Fibroblast of upper back skin (primary cell): ENCODE data around the gene TFR2.
A peak's percentile ranks its signal among the peaks of the same experiment; 100 is the strongest.

Experiments
- DNase-seq: peaks from one replicate; pipeline ENCODE4 v3.0.0-alpha.2; 2013

The TFR2 gene

DNA sequence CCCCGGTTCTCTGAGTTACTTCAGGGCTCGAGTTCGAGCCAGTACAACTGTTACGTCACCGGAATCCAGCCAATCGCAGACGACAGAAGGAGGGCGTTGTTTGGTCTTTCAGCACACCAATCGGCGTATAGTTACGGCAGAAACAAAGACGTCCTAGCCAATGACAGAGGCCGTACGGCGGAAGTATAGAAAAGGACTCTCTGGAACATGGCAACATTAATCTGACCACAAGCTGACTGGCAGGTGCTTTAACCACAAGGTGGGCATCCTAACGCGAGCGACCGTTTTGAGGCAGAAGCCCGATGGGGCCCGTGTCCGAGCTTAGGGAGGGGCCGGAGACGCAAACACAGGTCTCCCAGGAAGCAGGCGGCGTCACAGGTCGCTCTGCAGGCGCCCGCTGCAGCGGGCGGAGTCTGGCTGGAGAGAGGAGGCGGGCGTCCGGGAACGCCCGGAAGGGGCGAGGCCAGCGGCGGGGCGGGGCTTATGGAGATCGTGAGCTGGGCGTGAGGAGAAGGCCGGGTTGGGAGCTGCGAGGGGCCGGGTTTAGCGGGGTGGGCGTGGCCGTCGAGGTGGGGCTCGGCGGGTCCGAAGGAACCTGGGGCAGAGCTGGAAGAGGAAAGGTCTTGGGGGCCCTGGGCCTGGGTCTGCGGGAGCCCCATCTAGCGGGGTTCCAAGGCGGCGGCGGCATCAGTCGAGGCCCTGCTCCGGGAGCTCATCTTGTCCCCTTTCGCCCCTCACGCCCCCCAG lies 29.2 kb downstream of the TFR2 start, which contains the start of gene MOSPD3:
Gene MOSPD3 (plus strand): TSS at position 558 of the 747 bp plus-strand sequence. CDS start 252 bp downstream, outside the sequence.
- DNase-seq: peak; percentile 99

DNA sequence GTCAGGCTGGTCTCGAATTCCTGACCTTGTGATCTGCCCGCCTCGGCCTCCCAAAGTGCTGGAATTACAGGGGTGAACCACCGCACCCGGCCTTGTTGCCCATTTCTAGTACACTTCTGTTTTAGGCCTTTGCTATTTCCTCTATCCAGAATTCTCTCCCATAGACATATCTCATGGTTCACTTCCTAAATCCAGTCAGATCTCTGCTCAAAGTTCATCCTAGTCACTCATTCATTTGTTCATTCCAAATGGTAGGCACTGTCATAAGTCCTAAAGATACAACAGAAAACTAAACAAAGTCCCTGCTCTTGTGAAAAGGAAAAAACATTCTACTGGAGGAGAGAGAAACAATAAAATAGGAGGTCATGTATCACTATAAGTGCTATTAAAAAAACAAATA lies 31.4 kb downstream of the TFR2 start:
- no peak for DNase-seq

DNA sequence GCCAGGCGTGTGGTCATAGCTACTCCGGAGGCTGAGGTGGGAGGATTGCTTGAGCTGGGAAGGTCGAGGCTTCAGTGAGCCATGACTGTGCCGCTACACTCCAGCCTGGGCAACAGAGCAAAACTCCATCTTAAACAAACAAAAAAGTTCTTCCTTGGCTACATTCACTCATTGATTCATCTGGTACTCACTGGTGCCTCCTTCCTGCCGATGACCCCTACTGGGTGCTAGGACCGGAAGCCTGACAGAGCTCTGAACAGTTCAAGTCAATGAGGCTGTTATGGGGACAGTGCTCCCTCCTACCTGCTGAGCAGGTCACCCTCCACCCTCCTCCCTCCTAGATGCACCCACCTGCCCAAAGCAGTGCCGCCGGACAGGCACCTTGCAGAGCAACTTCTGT lies 34.2 kb downstream of the TFR2 start:
- no peak for DNase-seq

DNA sequence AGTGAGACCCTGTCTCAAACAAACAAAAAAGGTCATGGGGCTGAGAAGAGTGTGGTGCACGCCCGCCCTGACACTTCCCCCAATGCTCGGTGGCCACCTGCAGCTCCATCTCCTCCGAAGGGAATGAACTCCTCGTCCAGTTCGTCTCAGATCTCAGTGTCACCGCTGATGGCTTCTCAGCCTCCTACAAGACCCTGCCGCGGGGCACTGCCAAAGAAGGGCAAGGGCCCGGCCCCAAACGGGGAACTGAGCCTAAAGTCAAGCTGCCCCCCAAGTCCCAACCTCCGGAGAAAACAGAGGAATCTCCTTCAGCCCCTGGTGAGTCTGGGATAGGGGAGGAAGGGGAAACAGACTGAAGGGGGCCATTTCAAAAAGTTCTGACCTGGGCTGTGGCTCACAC lies 35.0 kb downstream of the TFR2 start:
- DNase-seq: no peak

DNA sequence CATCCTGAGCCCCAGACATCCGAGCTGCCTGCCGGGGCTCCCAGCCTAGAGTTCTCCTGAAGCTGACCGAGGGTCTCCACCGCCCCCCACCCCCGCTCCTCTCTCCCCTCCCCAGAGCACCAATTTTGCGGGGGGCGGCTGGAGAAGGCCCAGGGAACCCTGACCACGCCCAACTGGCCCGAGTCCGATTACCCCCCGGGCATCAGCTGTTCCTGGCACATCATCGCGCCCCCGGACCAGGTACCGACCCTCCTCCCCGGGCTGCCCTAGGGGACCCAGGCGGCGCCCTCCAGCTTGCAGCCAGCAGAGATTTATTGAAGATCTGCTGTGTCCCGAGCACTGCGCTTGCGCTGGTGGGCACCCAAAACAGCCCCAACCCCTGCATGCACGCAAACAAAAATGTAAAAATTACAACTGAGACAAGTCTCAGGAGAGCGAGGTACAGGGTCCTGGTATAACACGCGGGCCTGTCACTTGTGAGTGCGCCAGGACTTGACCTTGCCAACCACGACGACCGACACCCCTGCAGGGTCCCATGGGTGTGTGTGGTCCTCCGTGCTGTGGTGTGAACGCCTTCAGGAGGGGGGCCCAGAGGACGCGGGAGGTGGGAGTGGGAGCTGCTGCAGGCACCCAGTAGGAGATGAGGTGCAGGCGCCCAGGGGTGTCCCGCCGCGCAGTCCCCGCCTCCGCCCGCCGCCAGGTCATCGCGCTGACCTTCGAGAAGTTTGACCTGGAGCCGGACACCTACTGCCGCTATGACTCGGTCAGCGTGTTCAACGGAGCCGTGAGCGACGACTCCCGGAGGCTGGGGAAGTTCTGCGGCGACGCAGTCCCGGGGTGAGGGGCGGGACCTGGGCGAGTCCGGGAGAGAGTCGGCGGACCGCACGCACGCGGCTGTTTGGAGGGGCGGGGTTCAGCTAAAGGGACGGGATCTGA lies 36.1 kb downstream of the TFR2 start:
- DNase-seq: no peak

DNA sequence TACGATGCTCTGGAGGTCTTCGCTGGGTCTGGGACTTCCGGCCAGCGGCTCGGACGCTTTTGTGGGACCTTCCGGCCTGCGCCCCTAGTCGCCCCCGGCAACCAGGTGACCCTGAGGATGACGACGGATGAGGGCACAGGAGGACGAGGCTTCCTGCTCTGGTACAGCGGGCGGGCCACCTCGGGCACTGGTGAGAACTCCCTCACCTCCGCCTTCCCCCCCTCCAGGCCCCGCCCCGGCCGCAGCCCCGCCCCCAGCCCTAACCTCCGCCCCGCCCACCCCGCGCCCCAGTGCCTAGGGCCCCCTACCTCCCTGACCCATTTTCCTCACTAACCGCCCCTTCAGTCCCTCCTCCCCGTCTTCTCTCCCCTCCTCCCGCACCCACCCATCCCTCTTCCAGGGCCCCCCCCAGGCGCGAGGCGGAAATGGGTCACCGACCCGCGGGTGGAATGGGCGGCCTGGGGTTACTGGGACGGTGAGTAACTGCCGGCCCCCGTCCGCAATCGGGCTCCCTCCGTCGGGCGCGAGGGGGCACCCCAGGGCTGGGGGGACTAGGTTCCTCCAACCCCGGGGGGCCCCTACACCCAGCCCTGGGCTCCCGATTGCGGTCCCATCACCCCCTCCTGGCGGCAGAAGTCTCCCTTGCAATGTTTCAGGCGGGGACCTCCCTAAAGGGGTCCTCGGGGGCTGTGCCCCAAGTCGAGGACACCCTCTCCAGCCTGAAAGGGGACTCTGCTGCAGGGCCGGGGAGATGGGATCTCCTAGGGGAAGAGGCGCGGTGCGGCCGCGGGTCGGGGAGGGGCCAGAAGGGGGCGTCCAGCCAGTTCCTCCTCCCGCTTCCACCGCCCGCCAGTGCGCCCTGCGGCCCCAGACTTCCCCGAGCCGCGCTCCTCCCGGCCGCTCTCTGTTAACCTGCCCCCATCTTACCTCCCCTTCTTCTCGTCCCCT lies 37.0 kb downstream of the TFR2 start:
- peak; percentile 85 for DNase-seq

DNA sequence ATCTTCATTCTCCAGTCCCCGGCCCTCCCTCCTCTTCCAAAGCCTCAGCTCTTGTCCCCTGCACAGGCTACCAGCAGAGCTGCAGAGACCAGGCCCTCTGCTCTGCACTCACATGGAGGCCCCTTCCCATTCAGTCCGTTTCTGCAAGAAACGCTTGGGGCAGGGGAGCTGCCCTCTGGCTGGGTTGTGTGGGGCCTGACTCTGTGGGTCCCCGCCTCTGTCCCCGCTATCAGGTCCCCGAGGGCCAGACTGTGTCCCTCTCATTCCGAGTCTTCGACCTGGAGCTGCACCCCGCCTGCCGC lies 37.7 kb downstream of the TFR2 start:
- peak; percentile 47 for DNase-seq

DNA sequence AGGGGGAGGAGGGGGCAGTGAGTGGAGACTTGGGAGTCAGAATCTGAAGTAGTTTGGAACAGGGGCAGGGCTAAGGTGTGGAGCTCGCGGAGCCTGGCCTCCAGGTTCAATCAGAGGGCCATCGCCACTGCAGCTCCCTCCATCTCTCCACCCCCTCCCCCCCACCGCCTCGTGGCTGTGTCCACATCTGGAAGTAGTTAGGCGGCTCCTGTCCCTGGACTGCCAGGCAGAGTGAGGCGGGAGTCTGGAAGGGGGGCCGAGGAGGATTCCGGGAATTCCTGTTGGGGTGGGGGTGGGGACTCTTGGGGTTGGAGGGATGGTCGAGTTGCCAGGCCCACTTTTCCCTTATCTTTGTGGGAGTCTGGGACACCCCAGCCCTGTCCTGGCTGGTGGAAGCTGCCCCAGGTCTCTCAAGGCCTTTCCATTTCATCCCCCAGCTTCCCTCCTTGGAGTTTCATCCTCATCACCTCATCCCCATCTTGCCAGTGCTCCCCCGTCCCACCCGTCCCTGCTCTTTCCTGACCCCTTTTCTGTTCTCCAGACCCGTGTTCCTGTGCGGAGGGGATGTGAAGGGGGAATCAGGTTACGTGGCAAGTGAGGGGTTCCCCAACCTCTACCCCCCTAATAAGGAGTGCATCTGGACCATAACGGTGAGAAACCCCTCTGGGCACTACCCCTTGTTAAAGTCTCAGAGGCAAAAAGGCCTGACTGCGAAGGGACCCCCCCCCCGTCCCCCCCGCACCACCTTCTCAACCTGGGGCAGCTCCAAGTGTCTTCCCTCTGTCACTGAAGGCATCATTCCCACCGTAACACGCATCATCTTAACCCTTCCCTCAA lies 38.2 kb downstream of the TFR2 start:
- peak; percentile 97 for DNase-seq

DNA sequence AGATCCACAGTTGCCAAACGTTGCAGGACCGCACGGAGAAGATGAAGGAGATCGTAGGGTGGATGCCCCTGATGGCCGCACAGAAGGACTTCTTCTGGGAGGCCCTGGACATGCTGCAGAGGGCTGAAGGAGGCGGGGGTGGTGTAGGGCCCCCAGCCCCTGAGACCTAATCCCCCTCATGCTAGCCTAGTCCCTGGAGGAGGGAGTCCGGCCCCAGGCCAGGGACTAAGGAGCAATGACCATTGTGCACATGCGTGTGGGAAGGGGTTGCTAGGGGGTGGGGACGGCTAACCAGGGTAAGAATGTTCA lies 40.7 kb downstream of the TFR2 start:
- no peak for DNase-seq

DNA sequence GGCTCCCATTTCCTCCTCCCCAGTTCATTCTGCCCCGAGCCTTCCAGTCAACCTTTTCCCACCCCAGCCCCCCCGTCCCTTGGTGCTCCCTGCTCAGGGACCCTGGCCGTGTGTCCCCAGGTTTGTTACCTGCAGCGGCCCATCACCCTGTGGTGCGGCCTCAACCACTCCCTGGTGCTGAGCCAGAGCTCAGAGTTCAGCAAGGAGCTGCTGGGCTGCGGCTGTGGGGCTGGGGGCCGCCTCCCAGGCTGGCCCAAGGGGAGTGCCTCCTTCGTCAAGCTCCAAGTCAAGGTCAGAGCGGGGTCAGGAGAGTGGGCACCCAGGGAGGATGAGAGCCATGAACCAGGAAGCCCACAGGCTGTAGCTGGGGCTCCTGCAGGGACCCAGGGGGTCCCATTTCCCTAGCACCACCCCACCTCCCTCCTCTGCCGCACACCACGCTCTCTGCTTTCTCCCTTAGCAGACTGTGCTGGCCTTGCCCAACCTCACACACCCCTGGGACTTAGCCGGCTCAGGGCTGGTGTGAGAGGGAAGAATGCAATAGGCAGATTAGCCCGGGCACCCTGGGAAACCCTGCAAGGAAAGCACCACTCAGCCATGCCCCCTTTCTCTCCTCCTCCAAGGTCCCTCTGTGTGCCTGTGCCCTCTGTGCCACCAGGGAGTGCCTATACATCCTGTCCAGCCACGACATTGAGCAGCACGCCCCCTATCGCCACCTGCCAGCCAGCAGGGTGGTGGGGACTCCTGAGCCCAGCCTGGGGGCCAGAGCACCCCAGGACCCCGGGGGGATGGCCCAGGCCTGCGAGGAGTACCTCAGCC lies 41.2 kb downstream of the TFR2 start:
- DNase-seq: no peak

DNA sequence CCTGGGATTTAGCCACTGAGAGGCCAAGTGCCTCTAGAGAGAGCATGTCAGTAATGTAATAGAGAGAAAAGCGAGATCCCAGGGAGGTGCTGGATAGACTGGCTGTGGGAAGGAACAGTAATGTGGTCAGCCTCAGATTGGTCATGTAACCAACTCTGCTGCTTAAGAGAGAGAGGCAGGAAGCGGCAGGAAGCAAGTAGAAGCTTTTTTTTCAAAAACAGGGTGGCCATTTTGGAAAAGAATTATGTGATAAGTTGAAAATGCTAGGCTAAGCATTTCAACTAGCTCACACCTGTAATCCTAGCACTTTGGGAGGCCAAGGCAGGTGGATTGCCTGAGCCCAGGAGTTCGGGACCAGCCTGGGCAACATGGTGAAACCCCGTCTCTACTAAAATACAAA lies 42.9 kb downstream of the TFR2 start:
- DNase-seq: no peak

DNA sequence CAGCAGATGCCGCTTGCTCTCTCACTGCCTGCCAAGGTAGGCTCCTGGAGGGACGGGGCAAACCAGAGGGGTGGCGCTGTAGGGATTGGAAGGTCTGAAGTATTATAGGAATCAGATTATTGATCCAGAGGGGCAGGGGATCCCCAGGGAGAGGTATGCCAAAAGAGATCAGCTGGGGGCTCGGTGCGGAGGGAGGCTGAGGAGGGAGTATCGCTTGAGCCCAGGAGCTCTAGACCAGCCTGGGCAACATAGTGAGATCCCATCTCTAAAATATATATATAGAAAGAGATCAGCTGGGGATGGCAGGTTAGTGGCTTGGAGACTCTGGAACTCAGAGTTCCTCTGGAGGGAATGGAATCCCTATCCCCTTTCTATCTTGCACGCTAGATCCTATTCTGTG lies 46.2 kb downstream of the TFR2 start:
- no peak for DNase-seq

DNA sequence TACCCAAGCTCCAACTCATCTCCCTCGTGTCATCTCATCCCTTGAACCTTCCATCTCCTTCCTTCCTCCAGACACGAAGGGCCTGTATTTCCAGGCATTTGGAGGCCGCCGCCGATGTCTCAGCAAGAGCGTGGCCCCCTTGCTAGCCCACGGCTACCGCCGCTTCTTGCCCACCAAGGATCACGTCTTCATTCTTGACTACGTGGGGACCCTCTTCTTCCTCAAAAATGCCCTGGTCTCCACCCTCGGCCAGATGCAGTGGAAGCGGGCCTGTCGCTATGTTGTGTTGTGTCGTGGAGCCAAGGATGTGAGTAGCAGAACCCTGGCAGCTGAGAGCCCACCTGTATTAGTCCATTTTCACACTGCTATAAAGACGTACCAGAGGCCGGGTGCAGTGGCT lies 49.8 kb downstream of the TFR2 start:
- DNase-seq: no peak

DNA sequence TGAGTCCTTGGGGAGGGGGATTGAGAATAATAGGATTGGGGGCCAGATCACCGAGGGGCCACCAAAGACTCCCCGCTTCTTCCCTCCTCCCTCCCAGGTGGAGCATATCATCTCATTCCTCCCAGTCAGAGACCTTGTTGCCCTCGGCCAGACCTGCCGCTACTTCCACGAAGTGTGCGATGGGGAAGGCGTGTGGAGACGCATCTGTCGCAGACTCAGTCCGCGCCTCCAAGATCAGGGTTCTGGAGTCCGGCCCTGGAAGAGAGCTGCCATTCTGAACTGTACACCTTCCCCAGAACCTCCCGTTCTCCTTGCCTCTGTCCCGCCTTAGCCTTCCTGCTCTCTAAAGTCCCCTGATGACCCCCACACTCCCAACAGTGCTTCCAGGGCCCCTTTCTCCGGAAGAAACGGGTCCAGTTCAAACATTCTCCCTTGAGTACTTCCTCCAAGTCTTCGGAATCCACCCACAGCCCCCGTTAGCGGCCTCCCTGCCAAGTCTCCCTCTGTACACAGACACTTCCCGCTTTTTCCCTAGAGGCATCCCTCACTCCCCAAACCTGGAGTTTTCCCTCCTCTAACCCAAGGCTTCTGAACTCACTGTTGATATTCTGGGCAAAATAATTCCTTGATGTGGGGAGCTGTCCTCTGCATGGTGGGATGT lies 51.1 kb downstream of the TFR2 start:
- DNase-seq: no peak

DNA sequence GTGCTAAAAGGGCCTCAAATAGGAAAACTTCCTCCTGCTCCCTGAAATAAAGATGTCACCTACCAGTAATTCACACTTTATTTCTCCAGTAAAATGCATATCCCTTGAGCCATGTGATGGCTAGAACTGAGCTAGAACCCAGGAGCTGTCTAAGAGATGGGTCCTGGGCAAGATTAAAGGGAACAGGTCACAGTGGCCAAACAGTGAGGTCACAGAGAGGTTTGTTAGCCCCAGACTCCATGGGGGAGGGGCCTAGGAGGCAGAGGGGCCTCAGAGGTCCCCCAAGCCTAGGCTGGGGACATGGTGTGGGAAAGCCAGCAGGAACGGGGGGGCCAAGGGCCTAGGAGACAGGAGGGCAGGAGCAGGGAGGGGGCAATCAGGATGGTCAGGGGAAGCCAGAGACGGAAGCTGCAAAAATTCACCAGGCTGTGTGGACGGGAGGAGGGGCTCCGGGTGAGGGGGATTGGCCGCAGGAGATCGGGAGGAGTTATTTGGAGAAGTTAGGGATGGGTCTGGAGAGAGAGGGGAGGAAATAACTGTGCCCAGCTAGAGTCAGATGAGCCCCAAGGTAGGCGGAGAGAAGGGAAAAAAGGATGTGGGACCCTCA lies 51.9 kb downstream of the TFR2 start:
- no peak for DNase-seq

DNA sequence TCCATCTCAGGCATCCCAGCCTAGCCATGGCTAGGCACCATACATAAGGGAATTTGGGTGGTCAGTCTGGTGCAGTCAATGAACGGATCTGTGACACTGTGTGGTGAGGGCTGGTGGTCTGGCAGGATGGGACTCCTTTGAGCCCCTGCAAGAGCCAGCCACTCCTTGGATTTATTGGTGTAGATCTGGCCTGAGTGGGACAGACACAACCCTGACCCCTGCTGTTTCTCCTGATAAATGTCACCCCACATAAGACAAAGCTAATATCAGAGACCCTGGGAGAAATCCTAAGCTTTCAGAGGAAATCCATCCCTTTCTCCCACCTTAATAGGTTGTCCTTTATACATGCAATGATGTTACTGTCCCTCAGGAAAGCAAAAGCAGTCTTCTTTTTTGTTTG lies 52.9 kb downstream of the TFR2 start:
- peak; percentile 22 for DNase-seq

DNA sequence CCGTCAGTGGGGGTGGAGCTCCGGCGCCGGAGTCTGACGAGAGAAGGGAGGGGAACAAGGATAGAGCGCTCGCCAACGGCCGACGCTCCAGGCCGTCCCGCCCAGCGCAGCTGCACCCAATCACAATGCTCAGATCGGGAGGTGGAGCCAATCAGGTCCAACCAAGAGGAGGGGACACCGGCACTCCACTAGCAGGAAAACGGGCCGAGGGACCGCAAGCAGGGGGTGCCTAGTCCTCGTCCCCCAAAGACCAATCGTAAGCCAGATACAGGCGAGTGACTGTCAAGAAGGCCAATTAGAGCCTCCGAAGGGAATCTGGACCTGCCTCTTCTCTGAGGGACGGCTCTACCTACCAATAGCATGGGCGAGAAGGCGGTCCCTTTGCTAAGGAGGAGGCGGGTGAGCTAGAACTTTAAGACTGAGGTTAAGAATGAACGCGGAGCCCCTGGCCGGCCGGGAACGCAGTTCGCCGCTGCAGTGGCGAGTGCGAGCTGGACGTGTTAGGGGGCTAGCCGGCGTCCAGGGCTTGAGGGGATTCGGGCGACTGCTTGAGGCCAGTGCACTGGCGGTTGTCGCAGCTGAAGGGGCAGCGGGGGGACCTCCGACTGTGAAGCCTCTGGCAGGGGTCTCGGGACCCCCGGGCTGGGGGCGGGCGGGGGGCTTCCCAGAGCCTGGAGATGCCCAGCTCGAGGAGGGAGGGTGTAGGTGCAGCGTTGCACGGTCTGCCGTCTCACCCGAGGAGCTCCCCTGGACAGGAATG lies 54.9 kb downstream of the TFR2 start, which contains the start of gene FBXO24:
Gene FBXO24 (plus strand): TSS at position 63 of the 760 bp plus-strand sequence. CDS start 298 bp downstream, at position 361.
- peak; percentile 100 for DNase-seq

DNA sequence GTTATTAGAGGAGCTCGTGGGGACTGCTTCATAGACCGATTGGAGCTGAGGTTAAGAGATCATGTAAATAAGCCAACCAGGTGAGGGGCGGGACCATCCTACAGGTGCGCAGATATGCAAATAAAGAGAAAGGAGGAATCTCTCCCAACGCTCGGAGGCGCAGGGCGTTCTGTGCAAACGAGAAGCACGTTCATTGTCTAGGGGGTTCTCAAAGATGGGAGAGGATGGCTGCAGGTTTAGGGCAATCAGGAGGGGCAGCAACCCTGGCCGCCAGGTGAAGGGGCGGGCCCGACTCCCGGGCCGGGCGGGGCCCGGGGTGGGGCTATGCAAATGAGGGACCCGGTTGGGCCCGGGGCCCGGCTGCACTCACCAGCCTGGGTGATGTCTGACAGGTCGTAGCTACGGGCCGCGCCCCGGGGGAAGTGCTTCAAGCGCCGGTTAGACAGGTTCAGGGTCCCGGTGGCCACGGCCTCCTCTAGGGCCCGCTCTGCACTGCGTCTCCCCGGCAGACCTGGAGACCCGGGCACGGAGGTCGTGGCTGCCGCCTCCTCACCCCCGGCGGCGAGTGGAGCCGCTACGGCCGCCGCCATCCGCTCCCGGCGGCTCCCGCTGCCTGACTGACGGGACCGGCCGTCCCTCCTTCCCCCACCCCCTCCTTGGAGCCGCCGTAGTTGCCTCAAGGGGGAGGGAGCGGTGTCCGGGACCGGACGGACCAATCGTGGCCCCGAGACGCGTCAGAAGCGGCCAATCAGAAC lies 55.7 kb downstream of the TFR2 start, which contains the start of gene LRCH4:
Gene LRCH4 (minus strand): TSS at position 619 of the 755 bp plus-strand sequence. CDS start 29 bp downstream, at position 590.
- no peak for DNase-seq
